GM19467 (cell line): Measurements from ENCODE around the gene URAD.
"Not testable (repeated sequence)": the region's sequence is repeated elsewhere in the genome, so short reads cannot be mapped to it uniquely, and the experiment has no call there.

Experiments used
- ATAC-seq: cut with Tn5 transposase; IDR thresholded peaks from one replicate; pipeline ENCODE4 v1.9.1; 2021; ENCODE audit warnings: mild to moderate bottlenecking, moderate library complexity; ENCODE audit not compliant: unreplicated experiment

The URAD gene

GRCh38 chr13:27988520-27988919, at the start of gene URAD:
Gene URAD (minus strand): TSS chr13:27988693. CDS start chr13:27988637, 56 bp downstream.
- no peak for ATAC-seq

GRCh38 chr13:28037399-28037798, 48.9 kb upstream of the URAD start:
- ATAC-seq: no peak

- no peak for ATAC-seq
These were observed 46.8 kb upstream of the URAD start for GRCh38 chr13:28035146-28035782.

- ATAC-seq: no peak
These were observed 45.6 kb upstream of the URAD start for GRCh38 chr13:28033894-28034655.

GRCh38 chr13:28032438-28032837, 43.9 kb upstream of the URAD start:
- ATAC-seq: not testable (repeated sequence)

GRCh38 chr13:28031896-28032288, 43.4 kb upstream of the URAD start:
- ATAC-seq: no peak

- no peak for ATAC-seq
These were observed 42.9 kb upstream of the URAD start for GRCh38 chr13:28031220-28031895.

- ATAC-seq: no peak
These were observed 39.3 kb upstream of the URAD start for GRCh38 chr13:28027607-28028364.

- no peak for ATAC-seq
These were observed 38.6 kb upstream of the URAD start for GRCh38 chr13:28027071-28027470.

- ATAC-seq: no peak
These were observed 38.0 kb upstream of the URAD start for GRCh38 chr13:28026508-28026907.

- ATAC-seq: no peak
These were observed 34.5 kb upstream of the URAD start for GRCh38 chr13:28022848-28023518.

- no peak for ATAC-seq
These were observed 25.8 kb upstream of the URAD start for GRCh38 chr13:28014301-28014700.

GRCh38 chr13:28013482-28013881, 25.0 kb upstream of the URAD start:
- ATAC-seq: no peak

GRCh38 chr13:28012896-28013295, 24.4 kb upstream of the URAD start:
- ATAC-seq: peak; percentile 78

GRCh38 chr13:28012383-28012782, 23.9 kb upstream of the URAD start:
- ATAC-seq: no peak

GRCh38 chr13:28010046-28010445, 21.6 kb upstream of the URAD start:
- no peak for ATAC-seq

- ATAC-seq: not testable (repeated sequence)
These were observed 16.5 kb upstream of the URAD start for GRCh38 chr13:28005016-28005415.

GRCh38 chr13:28002886-28003698, 14.6 kb upstream of the URAD start:
- ATAC-seq: no peak

- no peak for ATAC-seq
These were observed 13.5 kb upstream of the URAD start for GRCh38 chr13:28001837-28002473.
